Measurements from ENCODE around the gene CAMK1D.
A peak's percentile ranks its signal among the peaks of the same experiment; 100 is the strongest.
"Not testable (repeated sequence)": the region's sequence is repeated elsewhere in the genome, so short reads cannot be mapped to it uniquely, and the experiment has no call there.

Gene CAMK1D

DNA sequence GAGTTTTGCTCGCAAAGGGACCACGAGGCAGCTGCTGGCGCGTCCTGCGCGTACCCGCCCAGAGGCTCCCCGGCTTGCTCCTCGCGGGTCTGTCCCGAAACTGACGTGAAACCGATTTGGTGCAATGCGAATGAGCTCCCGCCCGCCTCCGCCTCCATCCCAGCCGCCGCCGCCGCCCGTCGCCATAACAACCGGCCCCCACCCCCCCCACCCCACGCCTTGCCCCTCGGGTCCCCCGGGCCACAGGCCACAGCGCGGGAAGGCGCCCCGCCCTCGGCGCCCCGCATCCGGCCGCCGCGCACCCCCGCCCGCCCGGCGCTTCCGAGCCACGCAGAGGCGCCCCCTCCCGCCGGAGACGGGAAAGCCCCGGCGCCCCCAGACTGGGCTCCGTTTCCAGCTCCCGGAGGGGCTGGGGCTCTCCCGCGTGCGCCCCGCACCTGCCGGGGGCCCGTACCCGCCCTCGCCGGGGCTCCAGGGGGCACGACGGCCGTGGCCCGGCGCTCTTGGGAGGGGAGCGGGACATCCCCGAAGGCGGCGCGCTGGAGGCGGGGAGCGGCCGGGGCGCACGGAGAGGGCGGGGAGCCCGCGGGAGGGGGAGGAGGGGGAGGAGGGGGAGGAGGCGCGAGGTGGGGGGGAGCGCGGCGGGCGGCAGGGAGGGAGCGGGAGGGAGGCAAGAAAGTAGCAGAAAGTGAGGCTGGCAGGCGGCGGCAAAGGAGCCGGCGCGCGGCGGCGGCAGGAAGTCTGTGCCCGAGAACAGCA, at the start of gene CAMK1D:
TSS of gene CAMK1D (plus strand) at position 678 of the 759 bp plus-strand sequence.
- peak; percentile 62 for DNase-seq (ENCODE audit: low read depth)

DNA sequence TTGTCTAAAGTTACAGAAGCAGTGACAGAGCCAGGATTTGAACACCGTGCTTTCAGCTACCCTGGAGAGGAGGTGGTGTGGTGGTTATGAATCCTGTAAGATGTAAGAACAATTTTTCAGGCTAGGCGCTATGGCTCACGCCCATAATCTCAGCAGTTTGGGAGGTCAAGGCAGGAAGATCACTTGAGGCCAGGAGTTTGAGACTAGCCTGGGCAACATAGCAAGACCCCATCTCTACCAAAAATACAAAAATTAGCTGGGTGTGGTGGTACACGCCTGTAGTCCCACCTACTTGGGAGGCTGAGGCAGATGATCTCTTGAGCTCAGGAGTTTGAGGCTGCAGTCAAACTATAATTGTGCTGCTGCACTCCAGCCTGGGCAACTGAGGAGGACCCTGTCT, 48.3 kb upstream of the CAMK1D start:
- DNase-seq (ENCODE audit: low read depth), result not testable (repeated sequence)

DNA sequence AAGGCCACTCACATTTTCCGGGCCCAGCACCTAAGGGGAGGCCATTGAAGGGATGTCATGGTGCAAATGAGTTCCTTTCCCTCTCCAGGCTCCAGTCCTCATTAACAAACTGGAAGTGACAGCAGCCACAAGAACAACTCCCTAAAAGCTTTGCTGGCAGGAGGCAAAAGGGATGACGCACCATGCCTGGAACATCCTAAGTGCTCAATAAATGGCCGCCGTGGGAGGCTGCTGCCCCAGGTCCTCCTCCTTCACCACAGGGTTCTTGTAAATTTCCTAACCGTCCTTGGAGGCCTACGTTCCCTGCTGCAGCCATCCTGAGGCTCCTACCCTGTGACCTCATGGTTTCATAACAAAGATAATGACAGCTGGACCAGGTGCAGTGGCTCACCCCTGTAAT, 41.3 kb upstream of the CAMK1D start:
- no peak for DNase-seq (ENCODE audit: low read depth)

DNA sequence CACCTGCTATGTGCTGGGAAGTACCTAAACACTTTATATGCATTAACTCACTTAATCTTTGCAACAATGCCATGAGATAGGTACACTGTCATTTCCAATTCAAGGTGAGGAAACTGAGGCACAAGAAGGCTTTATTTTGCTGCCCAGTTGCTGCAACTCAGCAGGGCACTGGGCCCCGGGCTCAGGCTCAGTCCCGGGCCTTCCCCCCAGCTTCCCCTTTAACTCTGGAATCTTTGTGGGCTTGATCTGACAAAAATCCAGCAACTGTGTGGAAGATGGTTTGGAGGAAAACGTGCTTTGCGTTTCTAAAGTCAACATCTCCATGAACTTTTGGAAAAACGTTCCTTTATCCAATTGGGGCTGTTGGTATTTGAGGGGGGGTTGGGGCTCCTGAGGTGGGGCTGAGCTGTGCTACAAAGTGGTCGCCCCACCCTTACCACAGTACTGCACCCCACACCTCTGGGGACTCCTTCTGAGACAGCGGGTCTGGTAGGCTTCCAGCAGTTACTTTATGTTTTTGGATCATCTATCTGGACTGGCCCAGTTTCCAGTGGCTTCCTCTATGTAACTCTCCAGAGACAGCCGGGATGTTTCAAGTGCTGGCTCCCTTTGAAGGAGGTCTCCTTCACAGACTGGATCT, 40.5 kb upstream of the CAMK1D start:
- DNase-seq (ENCODE audit: low read depth), result no peak

DNA sequence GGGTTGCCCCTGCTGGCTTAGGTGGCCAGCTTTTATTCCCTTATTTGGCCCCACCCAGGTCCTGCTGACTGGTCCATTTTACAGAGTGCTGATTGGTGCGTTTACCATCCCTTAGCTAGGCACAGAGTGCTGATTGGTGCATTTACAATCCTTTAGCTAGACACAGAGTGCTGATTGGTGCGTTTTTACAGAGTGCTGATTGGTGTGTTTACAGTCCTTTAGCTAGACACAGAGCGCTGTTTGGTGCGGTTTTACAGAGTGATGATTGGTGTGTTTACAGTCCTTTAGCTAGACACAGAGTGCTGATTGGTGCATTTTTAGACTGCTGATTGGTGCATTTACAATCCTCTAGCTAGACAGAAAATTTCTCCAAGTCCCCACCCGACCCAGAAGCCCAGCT, 39.6 kb upstream of the CAMK1D start:
- not testable (repeated sequence) for DNase-seq (ENCODE audit: low read depth)

DNA sequence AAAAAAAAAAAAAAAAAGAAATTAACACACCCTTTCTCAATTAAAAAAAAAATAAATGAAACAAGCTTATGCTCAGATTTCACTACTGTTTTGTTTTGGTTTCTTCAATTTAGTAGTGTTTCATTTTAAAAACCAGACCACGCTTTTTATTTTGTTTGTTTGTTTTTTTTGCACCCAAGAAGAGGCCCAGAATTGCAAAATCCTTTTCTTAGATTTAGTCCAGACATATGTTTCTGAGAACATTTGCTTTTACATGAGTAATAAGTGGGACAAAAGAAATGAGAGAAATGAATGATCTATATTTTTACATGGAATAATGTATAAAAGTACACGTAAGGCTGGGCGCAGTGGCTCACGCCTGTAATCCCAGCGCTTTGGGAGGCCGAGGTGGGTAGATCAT, 34.5 kb upstream of the CAMK1D start:
- DNase-seq (ENCODE audit: low read depth), result no peak

DNA sequence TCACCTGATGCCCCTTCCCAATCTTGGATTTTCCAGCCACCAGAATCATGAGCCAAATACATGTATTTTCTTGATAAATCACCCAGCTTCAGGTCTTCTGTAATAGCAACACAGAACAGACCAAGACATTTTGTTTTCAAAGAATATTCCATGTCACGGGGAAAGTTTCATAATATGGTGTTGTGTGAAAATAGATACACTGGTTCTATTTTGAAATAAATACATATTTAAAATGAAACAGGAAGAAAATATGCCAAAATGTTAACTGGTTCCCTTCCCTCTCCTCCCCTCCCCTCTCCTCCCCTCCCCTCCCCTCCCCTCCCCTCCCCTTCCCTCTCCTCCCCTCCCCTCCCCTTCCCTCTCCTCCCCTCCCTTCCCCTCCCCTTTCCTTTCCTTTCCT, 30.3 kb upstream of the CAMK1D start:
- no peak for DNase-seq (ENCODE audit: low read depth)

DNA sequence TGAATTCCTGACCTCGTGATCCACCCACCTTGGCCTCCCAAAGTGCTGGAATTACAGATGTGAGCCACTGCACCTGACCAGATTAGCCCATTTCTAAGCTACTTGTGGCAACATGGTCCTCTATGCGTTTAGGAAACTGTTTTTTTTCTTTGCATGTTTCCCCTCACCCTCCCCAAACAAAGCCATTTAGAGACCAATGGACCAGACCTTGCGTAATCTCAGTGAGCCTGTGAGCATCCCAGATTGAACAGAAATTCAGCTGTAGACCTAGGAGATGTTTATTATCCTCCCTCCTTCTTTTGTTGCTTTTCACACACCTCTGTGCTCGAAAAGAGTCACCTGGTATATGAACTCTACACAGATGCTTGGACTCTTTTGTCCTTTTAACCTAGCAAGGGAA, 28.5 kb upstream of the CAMK1D start:
- no peak for DNase-seq (ENCODE audit: low read depth)

DNA sequence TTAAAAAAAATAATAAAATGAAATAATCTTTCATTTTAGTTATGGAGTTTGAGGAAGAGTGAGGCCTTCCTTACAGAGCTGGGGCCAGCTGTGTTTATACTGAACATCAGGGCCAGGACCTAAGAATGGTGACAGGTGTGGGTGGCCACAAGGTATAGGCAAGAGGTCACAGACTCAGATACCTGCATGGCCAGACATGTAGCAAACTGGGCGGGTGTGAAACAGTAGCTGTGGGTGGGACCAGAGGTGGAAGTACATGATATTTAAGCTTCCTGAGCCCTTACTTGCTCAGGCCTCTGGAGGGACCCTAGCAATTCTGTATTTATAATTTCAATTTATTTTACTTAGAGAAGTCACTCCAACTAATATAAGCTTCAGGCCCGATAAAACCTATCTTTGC, 27.7 kb upstream of the CAMK1D start:
- no peak for DNase-seq (ENCODE audit: low read depth)

DNA sequence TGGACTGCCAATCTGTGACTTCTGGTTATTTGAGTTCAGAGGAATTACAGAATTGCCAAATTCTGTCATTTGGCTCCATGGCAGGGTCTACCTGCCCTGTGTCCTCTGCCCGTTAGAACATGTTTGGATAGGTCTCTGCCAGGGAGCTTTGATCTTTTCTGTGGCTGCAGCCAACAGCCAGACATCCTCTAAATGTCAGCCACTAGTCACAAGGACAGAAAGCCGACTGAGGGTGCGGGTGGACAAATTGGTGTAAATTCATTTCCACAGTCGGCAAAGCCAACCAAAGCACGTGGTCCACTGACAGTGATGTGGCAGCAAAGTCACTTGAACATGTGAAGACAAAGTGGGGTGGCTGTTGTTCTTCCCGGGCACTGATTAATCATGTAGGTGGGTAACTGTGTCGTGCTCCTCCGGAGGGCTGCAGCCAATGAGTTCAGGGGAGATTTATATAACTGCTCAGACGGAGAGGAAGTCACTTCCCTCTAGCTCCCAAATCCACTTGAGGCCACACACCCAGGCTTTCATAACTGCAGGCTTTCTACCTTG, 26.7 kb upstream of the CAMK1D start:
- no peak for DNase-seq (ENCODE audit: low read depth)

DNA sequence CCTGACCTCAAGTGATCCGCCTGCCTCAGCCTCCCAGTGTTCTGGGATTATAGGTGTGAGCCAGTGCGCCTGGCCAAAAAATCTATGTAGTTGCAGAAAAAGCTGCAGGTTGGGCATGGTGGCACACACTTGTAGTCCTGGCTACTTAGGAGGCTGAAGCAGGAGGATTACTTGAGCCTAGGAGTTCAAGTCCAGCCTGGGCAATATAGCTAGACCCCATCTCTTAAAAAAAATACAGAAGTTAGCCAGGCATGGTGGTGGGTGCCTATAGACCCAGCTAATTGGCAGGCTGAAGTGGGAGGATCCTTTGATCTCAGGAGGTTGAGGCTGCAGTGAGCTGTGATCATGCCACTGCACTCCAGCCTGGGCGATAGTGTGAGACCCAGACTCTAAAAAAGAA, 24.8 kb upstream of the CAMK1D start:
- no peak for DNase-seq (ENCODE audit: low read depth)

DNA sequence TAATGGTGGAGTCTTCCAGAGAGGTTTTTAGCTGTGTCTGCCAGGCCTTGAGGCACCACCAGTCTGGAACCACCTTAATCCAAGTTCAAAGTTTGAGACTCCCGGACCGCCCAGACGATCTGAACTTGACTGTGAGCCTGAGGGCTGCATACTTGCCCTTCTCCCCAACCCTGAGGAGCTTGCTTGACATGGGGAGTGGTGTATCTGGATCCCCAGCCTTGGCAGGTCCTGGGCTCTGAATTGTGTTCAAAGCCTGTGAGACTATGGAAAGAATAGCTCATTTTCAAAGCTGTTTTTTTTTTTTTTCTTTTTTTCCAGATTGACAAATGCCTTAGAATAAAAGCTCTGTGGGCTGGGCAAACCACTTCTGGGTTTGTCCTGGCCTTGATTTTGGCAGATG, 22.3 kb upstream of the CAMK1D start:
- DNase-seq (ENCODE audit: low read depth), result no peak

DNA sequence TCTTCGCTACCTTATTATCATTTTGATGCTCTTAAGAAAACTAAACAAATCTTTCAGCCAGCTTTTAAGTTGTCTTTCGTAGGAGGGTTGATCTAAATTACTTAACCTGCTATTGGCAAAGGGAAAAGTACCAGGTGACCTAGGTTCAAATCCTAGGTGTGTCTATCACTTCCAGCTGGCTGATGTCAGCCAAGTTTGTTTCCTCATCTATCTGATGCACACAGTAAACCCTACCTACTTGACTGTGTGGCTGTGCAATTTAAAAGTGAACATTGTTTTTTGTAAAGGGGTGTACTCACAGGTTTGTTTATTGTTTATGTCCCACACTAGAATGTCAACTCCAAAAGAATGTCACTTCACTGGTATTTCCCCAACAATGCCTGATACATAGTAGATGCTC, 21.9 kb upstream of the CAMK1D start:
- DNase-seq (ENCODE audit: low read depth), result no peak

DNA sequence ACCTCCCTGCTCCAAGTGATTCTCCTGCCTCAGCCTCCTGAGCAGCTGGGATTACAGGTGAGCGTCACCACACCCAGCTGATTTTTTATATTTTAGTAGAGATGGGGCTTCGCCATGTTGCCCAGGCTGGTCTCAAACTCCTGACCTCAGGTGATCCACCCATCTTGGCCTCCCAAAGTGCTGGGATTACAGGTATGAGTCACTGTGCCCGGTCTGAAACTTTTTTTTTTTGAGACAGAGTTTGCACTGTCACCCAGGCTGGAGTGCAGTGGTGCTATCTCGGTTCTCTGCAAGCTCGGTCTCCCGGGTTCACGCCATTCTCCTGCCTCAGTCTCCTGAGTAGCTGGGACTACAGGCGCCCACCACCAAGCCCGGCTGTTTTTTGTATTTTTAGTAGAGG, 21.0 kb upstream of the CAMK1D start:
- not testable (repeated sequence) for DNase-seq (ENCODE audit: low read depth)

DNA sequence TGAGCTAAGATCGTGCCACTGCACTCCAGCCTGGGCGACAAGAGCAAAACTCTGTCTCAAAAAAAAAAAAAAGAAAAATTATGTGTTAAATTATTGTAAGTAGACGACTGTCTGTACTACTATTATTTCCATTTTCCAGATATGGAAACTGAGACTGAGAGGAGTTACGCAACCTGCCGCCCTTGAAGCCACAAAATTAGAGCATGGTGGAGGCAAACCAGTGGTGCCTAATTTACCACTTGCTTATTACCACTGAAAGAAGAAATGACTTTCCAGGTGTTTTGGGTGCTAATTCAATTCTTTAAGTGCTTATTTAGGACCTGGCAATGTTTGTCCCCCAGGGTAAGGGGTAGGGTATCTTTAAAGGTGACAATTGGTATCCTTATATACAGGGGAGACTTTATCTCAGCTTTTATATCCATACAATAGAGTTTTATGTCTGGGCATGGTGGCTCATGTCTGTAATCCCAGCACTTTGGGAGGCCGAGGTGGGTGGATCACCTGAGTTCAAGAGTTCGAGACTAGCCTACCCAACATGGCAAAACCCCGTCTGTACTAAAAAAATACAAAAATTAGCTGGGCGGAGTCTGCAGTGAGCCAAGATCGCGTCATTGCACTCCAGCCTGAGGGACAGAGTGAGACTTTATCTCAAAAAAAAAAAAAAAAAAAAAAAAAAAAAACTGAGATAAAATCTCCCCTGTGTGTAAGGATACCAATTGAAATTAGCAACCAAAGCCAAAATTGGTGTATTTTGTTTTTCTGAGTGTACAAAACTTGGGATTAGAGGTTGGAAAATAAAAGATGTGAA, 16.6 kb upstream of the CAMK1D start:
- no peak for DNase-seq (ENCODE audit: low read depth)

DNA sequence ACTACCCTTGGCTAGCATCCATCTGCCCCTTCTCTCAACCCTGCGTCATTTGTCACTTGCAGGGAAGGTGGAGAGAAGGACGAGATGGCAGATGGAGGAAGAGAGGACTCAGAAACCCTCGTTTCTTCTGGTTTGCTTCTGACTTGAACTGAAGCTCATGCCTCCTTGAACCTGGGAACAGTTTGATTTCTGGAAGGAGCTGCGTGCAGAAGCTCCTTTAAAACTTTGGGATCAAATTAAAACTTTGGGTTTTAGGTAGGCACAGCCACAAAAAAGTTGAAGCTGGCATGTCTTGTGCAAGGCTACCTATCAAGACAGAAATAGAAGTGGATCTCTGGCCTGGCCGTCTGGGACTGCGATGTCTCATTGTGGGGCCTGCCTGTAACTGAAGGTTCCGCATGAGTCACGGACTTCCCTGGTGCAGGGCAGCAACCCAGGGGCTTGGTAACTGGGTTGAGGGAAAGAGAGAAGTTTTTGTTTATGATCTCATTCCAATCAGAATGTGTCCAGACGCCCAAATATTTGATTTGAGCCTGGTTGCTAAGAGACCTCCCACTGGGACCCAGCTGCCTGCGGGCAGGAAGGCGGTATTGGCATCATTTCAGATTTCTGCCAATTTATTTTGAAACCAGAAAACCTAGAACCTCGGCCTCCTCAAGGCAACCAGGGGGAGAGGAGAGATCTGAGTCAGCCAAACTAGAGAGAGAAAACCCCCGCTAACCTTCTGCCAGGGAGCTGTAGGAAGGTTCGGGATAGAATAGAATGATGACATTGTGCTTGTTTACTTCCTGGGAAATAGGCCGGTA, 15.8 kb upstream of the CAMK1D start:
- DNase-seq (ENCODE audit: low read depth), result no peak

DNA sequence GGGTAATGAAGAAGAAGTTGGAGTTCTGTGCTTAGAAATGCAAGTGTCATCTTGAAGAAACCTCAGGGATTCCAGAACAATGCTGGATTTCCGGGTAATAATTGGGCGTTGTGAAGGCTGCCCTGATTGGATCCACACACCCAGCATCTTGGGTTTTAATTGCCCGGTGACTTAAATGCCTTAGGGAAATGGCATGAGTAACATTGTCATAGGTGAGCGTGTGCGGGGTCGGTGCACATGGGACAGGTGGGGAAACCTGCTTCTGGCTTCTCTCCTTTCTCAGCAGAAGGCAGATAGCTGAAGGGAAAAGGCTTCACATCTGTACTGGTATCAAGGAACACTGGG, 15.2 kb upstream of the CAMK1D start:
- DNase-seq (ENCODE audit: low read depth), result no peak

DNA sequence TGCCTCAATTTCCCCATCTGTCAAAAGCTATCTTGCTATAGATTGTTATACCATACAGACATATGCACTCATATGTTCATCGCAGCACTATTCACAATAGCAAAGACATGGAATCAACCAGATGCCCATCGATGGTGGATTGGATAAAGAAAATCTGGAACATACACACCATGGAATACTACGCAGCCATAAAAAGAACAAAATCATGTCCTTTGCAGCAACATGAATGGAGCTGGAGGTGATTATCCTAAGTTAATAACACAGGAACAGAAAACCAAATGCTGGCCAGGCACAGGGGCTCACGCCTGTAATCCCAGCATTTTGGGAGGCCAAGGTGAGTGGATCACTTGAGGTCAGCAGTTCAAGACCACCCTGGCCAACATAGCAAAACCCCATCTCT, 14.2 kb upstream of the CAMK1D start:
- DNase-seq (ENCODE audit: low read depth), result not testable (repeated sequence)

DNA sequence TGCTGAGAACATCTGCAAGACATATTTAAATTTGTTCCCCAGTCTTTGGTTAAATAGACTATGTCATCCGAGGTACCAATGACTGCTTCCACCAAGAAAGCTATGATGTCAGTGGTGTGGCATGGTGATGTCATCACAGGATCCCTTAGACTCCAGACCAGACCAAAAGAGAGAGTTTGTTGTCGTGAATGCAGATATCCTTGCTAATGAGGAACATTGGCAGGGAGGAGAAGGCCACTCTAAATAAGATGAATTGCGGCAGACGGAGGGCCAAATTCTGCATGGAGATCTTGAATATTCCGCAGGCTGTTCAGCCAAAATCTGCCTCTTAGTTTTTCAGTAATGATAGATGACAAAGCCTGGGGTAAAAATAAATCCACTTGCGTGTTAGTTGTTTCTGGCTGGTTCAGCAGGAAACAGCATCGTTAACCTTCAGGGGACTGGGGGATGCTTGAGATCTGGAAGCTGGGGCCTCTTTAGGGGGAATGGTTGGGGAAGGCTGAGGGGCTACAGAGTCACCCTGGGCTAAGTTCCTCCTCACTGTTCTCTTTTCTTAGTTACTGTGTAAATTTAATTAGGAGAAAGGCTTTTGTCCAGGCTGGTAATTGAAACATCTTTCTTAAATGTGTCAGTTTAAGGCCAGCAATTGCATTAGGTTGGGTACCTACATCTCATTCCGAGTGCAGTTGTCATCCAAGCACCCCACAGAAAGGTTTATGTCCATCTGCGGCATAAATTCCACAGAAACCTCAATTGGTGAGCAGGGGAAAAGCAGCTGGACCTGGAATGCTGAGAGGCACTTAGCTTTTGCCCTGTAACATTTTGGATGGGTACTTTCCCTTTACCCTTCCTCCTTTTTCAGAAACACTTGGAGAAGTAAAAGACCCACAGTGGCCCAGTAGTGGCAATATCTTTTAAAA, 11.6 kb upstream of the CAMK1D start:
- no peak for DNase-seq (ENCODE audit: low read depth)

DNA sequence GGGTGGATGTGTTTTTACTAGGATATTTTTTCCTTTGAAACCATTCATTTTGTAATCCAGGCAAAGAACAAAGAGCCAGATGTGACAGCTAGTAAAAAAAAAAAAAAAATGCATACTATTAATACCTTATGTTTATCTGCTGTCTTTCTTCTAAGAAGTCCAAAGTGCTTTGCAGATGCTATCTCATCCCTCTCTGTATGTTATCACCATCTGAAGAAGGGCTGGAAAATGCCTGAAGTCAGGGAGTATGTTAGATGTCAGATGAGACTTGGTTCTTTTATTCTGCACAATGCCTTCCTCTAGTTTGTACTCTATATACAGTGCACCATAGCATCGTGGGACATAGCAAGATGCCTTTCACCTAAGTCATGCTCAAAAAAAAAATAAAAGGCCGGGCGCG, 10.4 kb upstream of the CAMK1D start:
- no peak for DNase-seq (ENCODE audit: low read depth)

DNA sequence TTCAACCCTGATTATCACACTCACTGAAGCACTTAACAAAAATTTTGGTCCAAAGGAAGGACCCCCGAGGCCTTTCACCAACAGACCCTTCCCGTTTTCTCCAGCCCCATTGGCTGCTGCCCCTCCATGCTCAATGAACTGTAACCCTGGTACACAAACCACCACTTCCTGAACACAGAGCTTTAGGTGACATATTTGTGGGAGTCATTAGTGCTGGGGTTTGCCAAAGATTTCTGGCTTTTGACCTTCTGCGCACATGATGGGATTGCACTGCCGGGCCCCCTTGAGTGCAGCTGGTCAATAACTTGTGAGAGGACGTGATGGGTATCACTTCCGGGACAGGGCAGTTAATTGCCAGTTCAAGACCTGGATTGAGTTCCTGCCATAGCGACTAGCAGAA, 9.0 kb upstream of the CAMK1D start:
- DNase-seq (ENCODE audit: low read depth), result no peak
